ENCODE data around the gene CDH26.

The CDH26 gene

DNA sequence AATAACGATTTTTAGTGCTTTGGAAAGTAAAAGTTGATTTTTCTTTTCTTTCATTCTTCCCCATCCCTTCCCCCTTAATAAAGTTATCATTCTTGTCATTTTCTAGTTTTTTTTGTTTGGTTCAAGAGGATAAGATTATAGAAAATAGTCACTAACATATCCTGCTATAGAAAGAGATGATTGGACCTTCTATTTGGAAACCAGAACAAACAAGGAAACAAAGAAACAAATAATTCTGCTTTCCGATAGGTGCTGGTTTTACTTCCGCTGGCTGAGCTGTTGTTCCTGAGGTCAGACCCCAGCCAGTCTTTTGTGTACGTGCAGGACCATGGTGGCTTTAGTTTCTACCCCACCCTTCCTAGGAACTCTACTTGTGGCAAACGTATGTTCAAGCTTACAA is at the start of gene CDH26:
Gene CDH26 (plus strand): TSS at position 301 of the 400 bp plus-strand sequence. CDS start 304 bp downstream, outside the sequence.
- in situ Hi-C loops (cut with MboI; ENCODE audit: low sequenced_read_pairs), result no loop called here

DNA sequence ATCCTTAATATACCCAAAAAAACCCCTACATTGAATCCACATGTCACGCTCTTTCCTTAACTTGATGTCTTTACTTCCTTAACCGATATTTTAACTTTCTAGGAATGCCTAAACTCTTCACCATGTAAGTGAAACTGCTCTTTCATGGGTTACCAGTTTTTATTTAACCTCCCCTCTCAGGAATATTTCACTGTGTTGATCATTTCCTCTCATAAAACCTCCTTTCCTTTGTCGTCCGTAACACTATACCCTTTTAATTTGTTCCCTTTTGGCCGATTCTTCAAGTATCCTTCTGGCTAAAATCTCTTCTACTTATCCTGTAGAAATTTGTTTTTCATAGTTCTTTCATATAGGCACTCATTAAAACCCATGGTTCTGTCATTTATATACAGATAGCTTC is 49.4 kb upstream of the CDH26 start:
- in situ Hi-C loops (cut with MboI; ENCODE audit: low sequenced_read_pairs), result no loop called here

DNA sequence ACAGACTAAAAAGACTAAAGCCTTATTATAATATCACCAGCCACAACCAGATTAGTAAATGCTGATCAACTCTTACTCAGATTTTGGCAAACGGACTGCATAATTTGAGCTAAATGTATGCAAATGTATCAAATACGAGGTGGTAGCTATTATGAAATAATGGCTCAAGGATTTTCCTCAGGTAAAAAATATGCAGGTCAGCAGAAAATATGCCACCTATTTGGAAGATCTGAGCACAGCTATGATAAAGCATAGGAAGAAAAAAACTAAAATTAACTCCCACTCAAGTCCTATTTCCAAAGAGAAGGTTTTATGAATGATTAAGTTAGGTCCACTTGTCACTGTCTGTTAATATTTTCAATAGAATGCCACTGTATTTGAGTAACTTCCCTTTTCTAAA is 47.2 kb upstream of the CDH26 start:
- in situ Hi-C loops (cut with MboI; ENCODE audit: low sequenced_read_pairs), result no loop called here

DNA sequence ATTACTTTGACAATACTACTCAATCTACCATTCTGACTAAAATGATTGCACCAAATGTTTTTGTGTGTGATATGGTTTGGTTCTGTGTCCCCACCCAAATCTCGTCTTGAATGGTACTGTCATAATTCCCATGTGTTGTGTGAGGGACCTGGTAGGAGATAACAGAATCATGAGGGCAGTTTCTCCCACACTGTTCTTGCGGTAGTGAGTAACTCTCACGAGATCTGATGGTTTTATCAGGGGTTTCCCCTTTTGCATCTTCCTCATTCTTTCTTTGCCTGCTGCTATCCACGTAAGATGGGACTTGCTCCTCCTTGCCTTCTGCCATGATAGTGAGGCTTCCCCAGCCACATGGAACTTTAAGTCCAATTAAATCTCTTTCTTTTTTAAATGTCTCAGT is 45.6 kb upstream of the CDH26 start:
- in situ Hi-C loops (cut with MboI; ENCODE audit: low sequenced_read_pairs), result no loop called here

DNA sequence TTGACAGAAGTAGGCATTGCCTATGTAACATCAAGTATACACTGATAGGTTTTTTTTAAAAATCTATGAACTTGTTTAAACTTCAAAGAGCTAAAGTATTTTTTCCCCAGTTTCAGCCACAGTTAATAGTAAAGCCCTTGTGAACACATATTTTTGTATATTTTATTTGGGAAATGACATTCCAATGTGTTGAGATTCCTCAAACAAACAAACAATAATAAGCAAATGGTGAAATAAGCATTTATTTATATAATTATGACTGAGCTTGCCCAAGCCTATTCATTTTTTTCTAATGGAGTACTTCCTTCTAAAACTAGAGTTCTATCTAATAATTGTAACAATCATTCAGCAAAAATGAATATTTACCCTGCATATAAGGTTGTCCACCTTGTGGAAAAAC is 37.3 kb upstream of the CDH26 start:
- in situ Hi-C loops (cut with MboI; ENCODE audit: low sequenced_read_pairs), result no loop called here

DNA sequence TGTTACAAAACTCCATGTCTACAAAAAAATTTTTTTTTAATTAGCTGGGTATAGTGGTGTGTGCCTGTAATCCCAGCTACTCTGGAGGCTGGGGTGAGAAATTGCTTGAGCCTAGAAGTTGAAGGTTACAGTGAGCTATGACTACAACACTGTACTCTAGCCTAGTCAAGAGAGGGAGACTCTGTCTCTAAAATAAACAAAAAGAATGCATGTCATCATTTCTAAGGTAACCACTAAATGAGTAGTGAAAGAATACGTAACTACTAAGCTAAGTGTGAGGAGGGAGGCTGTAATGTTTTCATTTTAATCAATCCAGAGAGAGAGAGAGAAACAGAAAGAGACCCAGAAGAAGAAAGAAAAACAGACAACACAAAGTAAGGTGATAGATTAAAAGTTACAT is 34.7 kb upstream of the CDH26 start:
- in situ Hi-C loops (cut with MboI; ENCODE audit: low sequenced_read_pairs), result no loop called here

DNA sequence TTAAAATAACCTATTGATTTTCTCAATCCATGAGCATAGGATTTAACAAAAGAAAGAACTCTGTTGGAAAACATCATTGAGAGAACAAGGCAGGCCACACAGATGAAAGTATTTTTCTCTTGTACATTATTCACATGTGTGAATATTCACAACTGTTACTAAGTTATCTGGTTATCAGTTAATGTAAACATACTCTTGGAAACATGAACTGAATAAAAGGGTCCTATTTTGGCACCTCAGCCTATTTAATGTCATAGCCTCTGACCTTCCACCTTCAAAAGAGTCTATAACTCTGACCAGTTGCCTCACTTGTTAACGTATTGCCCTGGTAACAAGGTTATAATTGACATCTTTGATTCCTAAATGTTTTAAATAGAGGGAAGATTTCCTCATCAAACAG is 32.9 kb upstream of the CDH26 start:
- in situ Hi-C loops (cut with MboI; ENCODE audit: low sequenced_read_pairs), result no loop called here

DNA sequence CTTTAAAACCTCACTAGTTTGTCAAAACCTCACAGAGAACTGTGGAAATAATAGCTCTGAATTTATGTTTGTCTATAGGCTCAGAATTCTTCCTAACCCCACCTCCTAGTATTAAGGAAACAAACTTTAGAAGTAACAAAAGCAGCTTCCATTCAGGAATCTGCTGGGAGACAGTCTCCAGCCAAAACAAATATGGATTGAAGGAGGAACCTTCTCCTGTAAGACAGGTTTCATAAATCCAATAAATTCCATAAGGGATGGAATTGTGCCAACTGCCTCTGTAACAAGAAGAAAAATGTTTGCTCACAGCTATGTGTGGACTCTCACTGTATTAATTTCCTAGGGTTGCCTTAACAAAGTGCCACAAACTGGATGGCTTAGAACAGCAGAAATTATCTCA is 32.3 kb upstream of the CDH26 start:
- in situ Hi-C loops (cut with MboI; ENCODE audit: low sequenced_read_pairs), result no loop called here

DNA sequence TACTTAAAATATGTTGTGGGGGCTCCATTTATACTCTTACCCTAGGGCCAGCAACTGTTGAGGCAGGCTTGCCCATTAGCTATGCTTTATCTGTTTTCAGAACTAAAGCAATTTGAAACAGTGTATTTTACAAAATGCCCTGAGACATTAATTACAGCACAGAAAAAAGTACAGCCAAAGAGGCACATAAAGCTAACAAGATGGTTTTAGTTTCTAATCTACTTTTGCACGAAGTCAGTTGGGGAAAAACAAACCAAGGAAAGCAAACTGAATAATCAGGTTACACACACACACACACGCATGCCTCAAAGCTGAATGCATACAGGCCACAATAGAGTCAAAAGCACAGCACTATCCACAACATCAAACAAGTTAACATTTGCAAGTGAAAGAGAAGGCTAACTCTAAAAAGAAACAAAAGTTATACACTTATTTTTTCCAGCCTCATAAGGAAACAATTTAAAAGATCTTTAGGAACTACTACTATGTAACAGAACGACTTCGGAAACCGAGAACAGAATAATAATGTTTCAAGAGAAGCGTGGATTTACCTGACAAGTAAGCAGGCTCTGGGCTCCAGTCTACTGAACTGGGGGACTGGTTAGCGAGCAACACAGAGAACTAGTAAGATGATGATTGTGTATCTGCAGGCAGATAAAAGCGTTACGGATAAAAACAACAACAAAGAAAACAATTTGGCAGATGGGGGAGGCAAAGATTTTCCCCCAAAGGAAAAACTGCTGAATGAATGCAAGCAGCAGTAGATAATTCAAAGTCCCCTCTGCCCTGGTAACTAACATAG is 26.5 kb upstream of the CDH26 start:
- in situ Hi-C loops (cut with MboI; ENCODE audit: low sequenced_read_pairs), result no loop called here

DNA sequence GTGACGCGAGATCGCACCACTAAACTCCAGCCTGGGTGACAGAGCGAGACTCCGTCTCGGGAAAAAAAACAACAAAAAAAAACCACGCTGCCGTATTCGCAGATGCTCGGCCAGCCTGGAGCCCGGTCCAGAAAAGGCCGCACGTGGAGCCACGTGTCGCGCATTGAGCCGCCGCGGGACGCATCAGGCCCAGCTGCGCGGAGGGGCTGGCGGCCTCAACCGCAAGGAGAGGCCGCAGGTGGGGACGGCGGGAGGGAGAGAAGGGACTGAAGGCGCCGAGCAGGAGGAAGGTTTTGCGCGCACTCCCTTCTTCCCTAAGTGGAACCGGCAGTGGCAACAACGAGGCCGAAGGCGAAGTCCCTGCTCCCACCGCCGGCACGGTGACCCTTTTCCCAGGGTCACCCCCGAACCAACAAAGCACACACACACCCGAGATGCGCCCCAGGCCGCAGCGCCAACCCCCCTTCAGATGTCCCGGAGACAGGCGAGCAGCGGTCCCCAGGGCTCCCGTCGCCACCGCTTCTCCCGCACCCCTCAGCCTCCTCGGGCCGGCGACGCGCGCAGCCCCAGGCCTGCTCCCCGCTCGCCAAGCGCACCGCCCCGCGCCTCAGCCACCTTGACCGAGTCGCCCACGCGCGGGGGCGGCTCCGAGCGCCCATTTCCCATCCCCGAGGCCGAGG is 25.5 kb upstream of the CDH26 start:
- in situ Hi-C loops (cut with MboI; ENCODE audit: low sequenced_read_pairs), result no loop called here

DNA sequence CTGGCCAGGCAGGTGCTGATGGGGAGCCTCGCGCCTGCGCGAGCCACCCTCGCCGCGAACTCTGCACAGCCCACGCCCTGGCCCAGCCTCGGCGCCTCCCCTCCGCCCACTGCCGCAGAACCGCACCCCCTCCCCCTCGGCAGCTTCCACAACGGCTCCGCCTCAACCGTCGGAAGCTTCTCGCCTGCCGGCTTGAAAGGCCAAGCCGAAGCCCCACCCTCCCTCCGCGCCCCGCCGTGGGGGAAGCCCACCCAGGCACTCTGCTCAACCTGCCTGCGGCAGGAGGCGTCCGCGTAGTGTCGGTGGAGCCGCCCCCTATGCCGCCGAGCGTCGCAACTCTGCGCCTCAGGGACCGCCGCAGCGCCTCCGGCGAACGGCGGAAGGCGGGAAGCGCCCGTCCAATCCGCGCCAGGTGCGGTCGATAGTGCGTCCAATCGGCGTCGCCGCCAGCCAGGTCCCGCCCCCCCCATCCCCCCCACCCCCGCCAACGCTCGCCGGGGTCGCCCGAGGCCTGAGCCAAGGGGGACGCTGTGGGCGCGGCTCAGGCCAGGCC is 24.9 kb upstream of the CDH26 start, which contains the start of gene SYCP2:
Gene SYCP2 (minus strand): TSS at position 342 of the 553 bp plus-strand sequence. CDS start 11,224 bp downstream, outside the sequence.
- in situ Hi-C loops (cut with MboI; ENCODE audit: low sequenced_read_pairs), result no loop called here

DNA sequence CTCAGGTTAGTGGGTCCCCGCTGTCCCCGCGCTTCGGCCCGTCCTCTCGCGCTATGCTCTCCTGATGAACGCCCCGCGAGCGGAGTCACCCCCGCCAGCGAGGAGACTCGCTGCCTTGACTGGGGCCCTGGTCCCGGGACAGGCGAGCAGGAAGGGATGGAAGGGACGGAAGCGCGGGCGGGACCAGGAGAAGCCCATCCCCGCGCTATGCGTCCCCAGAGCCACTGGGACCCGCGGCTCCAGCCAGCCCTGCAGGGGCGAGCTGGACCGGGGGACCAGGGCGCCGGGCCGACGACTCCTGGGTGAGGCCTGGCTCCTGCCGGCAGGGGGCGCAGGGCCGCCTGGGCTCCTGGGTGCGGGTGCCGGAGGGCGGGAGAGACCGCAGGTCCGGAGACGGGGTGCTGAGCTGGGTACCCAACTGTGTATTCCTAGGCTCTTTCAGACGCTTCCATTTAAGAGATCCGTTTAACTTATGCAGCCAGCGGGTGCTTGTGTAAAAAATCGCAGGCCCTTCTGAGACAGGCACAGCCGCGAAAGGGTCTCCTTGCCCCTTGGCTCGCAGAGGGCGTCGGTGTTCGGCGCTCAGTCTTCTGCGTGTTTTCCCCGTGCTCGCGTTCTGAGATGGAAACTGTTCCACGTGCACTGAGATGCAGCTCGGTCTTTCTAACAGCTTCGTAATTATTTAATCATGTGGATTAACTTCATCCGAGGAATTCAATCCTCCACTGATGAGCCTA is 24.2 kb upstream of the CDH26 start:
- in situ Hi-C loops (cut with MboI; ENCODE audit: low sequenced_read_pairs), result no loop called here

DNA sequence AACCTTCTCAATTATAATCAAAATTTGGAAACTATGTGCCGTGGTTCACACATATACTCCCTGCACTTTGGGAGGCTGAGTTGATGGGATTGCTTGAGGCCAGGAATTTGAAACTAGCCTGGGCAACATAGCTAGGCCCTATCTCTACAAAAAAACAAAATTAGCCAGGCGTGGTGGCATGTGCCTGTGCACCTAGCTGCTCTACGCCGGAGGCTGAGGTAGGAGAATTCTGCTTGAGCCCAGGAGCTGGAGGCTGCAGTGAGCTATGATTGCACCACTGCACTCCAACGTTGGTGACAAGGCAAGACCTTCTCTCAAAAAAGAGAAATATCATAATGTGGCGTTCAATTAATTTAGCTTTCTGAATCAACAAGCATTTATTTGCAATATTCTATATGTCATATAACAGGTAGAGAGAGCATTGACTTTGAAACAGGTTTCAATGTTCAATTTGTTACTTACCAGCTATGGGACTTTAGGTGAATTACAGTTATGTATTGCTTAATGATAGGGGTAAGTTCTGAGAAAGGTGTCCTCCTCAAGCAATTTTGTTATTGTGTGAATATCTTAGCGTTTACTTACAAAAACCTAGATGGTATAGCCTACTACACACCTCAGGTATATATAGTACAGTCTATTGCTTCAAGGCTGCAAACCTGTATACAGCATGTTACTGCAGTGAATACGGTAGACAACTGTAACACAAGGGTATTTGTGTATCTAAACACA is 22.6 kb upstream of the CDH26 start:
- in situ Hi-C loops (cut with MboI; ENCODE audit: low sequenced_read_pairs), result no loop called here

DNA sequence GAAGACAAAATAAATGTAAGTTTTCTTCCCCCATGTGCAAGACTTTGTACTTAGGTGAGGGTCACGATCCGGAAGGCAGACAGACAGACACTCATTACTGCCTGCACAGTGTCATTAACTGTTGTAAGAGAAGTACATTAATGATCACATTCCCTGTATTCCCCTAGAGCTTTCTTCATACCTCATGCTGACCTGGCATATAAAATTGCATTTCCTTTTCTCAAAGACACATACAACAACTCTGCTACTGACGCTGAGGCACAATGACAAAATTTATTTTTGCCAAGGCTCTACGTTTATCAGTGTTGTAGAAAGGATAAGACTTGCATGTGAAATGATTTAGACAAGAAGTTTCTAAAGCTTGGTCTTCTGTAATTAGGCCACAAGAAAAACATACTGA is 21.8 kb upstream of the CDH26 start:
- in situ Hi-C loops (cut with MboI; ENCODE audit: low sequenced_read_pairs), result no loop called here

DNA sequence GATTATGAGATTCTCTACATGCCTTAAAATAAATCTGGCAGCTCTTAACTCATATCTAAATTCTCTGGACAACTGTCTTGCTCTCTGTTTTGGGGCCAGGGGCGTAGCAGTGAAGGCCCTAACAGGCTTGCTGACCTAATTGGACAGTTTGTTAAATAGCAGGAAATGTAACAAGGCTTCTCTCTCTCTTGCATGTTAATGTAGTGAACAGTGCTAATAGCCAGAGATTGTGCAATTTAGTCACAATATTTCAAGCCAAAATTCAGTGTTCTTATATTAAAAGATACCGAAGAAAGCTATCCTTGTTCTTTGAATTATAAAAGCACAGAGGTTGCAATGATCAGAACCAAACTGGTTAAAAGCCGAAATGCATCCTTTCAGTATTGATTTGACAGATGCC is 21.1 kb upstream of the CDH26 start:
- in situ Hi-C loops (cut with MboI; ENCODE audit: low sequenced_read_pairs), result no loop called here

DNA sequence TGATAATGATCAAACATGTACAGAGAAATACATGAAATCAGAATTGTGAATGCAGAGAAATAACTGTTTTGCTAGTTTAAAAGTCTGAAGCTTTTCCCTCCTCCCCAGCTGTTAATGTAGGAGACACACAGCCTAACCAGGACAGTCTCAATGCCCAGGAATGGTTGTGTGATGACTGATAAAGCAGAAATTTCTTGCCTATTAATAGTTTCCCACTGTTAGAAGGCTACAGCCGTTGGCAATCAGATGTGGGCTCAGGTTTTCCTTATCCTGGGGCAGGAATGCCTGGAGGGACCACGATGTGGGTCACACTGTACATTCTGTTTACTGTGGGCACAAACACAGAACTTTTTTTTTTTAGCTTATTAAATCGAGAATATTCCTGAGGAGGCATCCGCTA is 20.0 kb upstream of the CDH26 start:
- in situ Hi-C loops (cut with MboI; ENCODE audit: low sequenced_read_pairs), result no loop called here

DNA sequence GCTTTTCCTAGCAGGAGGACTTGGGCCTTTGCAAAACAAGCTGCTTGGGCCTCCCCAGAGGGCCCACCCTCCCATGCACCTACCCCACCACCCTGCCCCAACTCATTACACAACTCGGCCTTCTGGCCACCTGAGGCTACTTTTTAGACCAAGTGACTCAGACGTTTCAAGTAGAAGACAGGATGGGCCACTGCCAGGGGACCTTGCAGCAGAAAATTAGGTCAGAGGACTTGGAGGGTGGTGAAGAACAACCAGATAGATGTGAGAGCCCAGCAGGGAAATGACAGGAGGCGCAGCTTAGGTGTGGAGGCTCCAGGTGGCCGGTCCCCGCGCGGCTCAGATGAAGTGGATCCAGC is 19.5 kb upstream of the CDH26 start:
- in situ Hi-C loops (cut with MboI; ENCODE audit: low sequenced_read_pairs), result no loop called here

DNA sequence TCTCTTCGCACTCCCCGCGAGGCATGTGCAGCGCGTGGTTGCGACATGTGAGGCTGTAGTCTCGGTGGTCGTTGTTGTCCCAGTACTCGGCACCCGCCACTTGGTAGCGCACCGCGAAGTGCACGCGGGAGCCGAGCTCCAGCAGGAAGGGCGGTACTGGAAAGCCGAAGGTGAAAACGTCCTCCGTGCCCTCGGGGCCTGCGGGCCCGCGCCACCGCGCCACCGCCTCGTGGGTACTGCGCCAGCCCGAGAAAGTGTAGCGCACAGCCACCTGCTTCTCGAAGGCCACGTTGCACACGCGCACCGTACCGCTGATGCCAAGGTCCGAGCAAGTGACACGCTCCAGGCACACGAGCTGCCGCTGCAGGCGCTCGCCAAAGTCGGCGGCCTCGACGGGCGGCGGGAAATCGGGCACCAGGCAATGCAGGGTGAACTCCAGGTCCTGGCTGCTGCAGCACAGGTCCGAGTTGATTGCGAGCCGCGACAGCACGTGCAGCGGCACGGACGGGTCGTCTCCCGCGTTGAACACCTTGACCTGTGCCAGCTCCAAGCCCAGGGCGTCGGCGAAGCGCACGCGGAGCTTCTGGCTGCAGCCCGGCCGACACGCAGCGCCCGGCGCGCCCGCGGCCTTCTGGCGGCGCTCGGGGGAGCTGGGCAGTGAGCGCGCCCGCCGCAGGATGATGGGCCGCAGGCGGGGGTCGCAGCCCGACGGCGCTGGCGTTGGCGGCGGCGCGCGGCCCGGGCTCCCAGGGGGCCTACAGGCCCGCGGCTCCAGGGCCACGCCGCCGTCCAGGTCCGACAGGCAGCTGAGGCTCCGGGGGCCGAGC is 19.0 kb upstream of the CDH26 start:
- in situ Hi-C loops (cut with MboI; ENCODE audit: low sequenced_read_pairs), result no loop called here

DNA sequence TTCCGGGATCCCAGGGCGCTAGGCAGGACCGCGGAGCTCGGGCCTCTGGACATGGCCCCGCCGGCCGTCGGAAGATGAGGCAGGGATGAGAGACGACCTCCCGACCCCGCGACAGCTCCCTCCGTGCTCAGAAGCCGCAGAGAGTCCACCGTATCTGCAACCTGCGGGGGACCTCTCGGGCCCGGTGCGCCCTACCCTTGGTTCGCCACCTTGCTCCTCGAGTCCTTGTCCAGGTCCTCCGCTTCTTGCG is 18.4 kb upstream of the CDH26 start:
- in situ Hi-C loops (cut with MboI; ENCODE audit: low sequenced_read_pairs), result no loop called here
